Pancreas (tissue), 10 donors: ENCODE data around the gene TEX53. TPM values are rescaled to one million over a fixed set of nuclear protein-coding genes. Genes with fewer than 3 reads are reported as not detected.

Source experiments
- ATAC-seq, 4 donors: fragments of 200-7000 bp; cut with Tn5 transposase; one replicate each; pipeline versions ENCODE4 v1.8.0 to v1.9.1; 2020; ENCODE audit warnings: mild to moderate bottlenecking in 4 of 4, moderate library complexity in 4 of 4
- DNase-seq, 6 donors: peaks; one replicate each; pipeline ENCODE4 v3.0.0-alpha.2; 2020
- FAIRE-seq: peaks from 2 replicates; lab custom pipeline; 2012; peaks lifted over from hg19 to GRCh38; lab: Jason Lieb, UNC
- H3K27ac ChIP-seq, 4 donors: fragments of 200-600 bp; sonication (generic); 1 replicate in 3 of 4; 2 replicates in 1 of 4; pipeline versions ENCODE4 v1.5.0 to v1.8.0; 2020
- H3K27me3 ChIP-seq, 4 donors: fragments of 200-600 bp; one replicate each; pipeline ENCODE4 v1.8.0; 2021
- H3K36me3 ChIP-seq, 3 donors: fragments of 200-600 bp; sonication (generic) in 1 of 3; one replicate each; pipeline versions ENCODE4 v1.5.0 to v1.8.0; 2020 to 2021
- H3K4me1 ChIP-seq, 3 donors: fragments of 200-600 bp; one replicate each; pipeline ENCODE4 v1.8.0; 2021
- H3K4me3 ChIP-seq, 4 donors: fragments of 200-600 bp; sonication (generic) in 2 of 4; one replicate each; pipeline versions ENCODE4 v1.5.0 to v1.8.0; 2020 to 2021
- H3K9me3 ChIP-seq, 4 donors: fragments of 200-600 bp; one replicate each; pipeline ENCODE4 v1.8.0; 2021
- CTCF ChIP-seq, 4 donors: fragments of 200-600 bp; sonication (generic) in 3 of 4; IDR thresholded peaks; one replicate each; pipeline versions ENCODE4 v1.5.0 to v1.8.0; 2021; ENCODE audit warnings: antibody characterized with exemption in 4 of 4
- WGBS, 2 donors: extraction: QIAGEN DNeasy Blood & Tissue Kit; methylation state at CpG; one replicate each; pipeline ENCODE4 v1.1.7; 2013; 5-methylcytosine and 5-hydroxymethylcytosine counted together
- intact Hi-C, 3 donors: fragments of 100-400 bp; cut with DNase I; formaldehyde crosslinking; loops; one replicate each; pipeline versions ENCODE4 v1.11.1 to v1.14.2; 2022
- polyA plus RNA-seq, 2 donors: library from polyadenylated mRNA; stranded (reverse); fragments of 200-250 nt; gene quantifications; one replicate each; pipeline ENCODE4 v1.2.3, GENCODE V29; 2013
- total RNA-seq, 6 donors: library from RNA; stranded (reverse); fragmentation: NEBNext Ultra II Directional in 4 of 6; extraction: Animal tissue kit (Norgen Biotek cat#: 25700) in 4 of 6; gene quantifications; one replicate each; pipeline versions ENCODE4 v1.2.1 to v1.2.4, GENCODE V29; 2021 to 2023
- donor health status: healthy with polysubstance abuse.
- donor health status: DM: no; HTN: no; CAD: no; lungs with moderate emphysema.
- donor health status: DM: no; HTN: no; CAD: no.
- donor health status: control.
- donor health status: control.
- donor health status: Bipolar disorder and iron deficiency.
- donor health status: DM: yes; HTN: yes; CAD: no.
- donor health status: DM: no; HTN: no; CAD: no.
- donor health status: DM: no; HTN: no; CAD: no.
- donor health status: DM: yes; HTN: yes; CAD: no.

The TEX53 gene
- total and polyA plus RNA-seq, 8 donors: not detected

GRCh38 chr9:114613087-114613486, 44.5 kb downstream of the TEX53 start:
- TF ChIP-seq CTCF (IDR thresholded peaks at IDR 0.05): no peak
- 83 to 89% methylated on average over 7 of the region's 7 CpGs for WGBS, 2 donors
- H3K4me3 ChIP-seq: no peak overlapping the region
- H3K9me3 ChIP-seq: no peaks in the 10 kb centered on the region
- no peaks in the 10 kb centered on the region for H3K27me3 ChIP-seq
- H3K36me3 ChIP-seq: no peaks in the 10 kb centered on the region
- H3K27ac ChIP-seq: no peak overlapping the region
- intact Hi-C loops: no loop called here
- no peak for ATAC-seq
- DNase-seq: no peak
- FAIRE-seq: no peak
- peaks cover 0 to 8% (median 6%) of the 10 kb centered on the region in 3 donors for H3K4me1 ChIP-seq

- Histone ChIP-seq H3K36me3 (no peaks in the 10 kb centered on the region), H3K27me3 (no peaks in the 10 kb centered on the region), H3K4me1 (peaks cover 0 to 8% (median 6%) of the 10 kb centered on the region in 3 donors), H3K9me3 (no peaks in the 10 kb centered on the region), H3K4me3 (peak overlapping the region in 3 of 4 donors; percentile 72 to 83 (median 73)), H3K27ac (peak overlapping the region in 3 of 4 donors; percentile 73 to 87 (median 84))
- no peak for DNase-seq
- peak in 2 of 4 donors; percentile 4 to 13 for ATAC-seq
- intact Hi-C loops: no loop called here
- FAIRE-seq: no peak
- TF ChIP-seq CTCF (IDR thresholded peaks at IDR 0.05): no peak
- 37 to 45% methylated on average over 4 of the region's 4 CpGs for WGBS, 2 donors
Measured at GRCh38 chr9:114612272-114612923, 45.2 kb downstream of the TEX53 start.

GRCh38 chr9:114611516-114612271, 45.9 kb downstream of the TEX53 start:
- H3K27ac ChIP-seq: peak overlapping the region; percentile 59 to 87 (median 78)
- DNase-seq (peak; percentile 49 to 81 (median 63)), ATAC-seq (peak; percentile 76 to 87 (median 81)), FAIRE-seq (no peak)
- H3K4me3 ChIP-seq: peak overlapping the region; percentile 72 to 83 (median 74)
- 2 to 6% methylated on average over 32 to 58 of the region's 58 CpGs for WGBS, 2 donors
- no peaks in the 10 kb centered on the region for H3K27me3 ChIP-seq
- H3K4me1 ChIP-seq: peaks cover 3 to 9% (median 8%) of the 10 kb centered on the region in 3 donors
- intact Hi-C loops: no loop called here
- no peaks in the 10 kb centered on the region for H3K36me3 ChIP-seq
- no peaks in the 10 kb centered on the region for H3K9me3 ChIP-seq
- no peak for TF ChIP-seq CTCF (IDR thresholded peaks at IDR 0.05)

GRCh38 chr9:114608525-114608796, 49.1 kb downstream of the TEX53 start:
- 76 to 77% methylated on average over 2 of the region's 2 CpGs for WGBS, 2 donors
- FAIRE-seq: no peak

More at GRCh38 chr9:114608525-114608796, 49.1 kb downstream of the TEX53 start:
- Histone ChIP-seq H3K27ac (no peak overlapping the region), H3K27me3 (no peaks in the 10 kb centered on the region), H3K9me3 (no peaks in the 10 kb centered on the region), H3K36me3 (no peaks in the 10 kb centered on the region), H3K4me3 (no peak overlapping the region), H3K4me1 (peaks cover 7 to 12% (median 8%) of the 10 kb centered on the region in 3 donors)
- intact Hi-C loops: no loop called here
- DNase-seq (no peak), ATAC-seq (no peak)
- no peak for TF ChIP-seq CTCF (IDR thresholded peaks at IDR 0.05)
